ENCODE data around the gene LMBR1.
A peak's percentile ranks its signal among the peaks of the same experiment; 100 is the strongest.

LMBR1 gene

GRCh38 chr7:156669035-156669828 lies 223.8 kb downstream of the LMBR1 start:
- Histone ChIP-seq H3K27ac (ENCODE audit: low read depth, low read length) (no peak overlapping the region), H3K4me3 (ENCODE audit: low read depth, low read length) (no peak overlapping the region), H3K9ac (ENCODE audit: low read length) (no peak overlapping the region), H3K36me3 (ENCODE audit: control insufficient read depth, insufficient read depth, low read length) (peaks cover 7% of the 10 kb centered on the region), H3K4me1 (ENCODE audit: control insufficient read depth, insufficient read depth, low read length) (peaks cover 30% of the 10 kb centered on the region), H3K9me3 (ENCODE audit: control insufficient read depth, insufficient read depth, low read depth, low read length) (no peaks in the 10 kb centered on the region), H3K27me3 (ENCODE audit: control insufficient read depth, insufficient read depth, low read length) (no peaks in the 10 kb centered on the region)

GRCh38 chr7:156668130-156668741 lies 224.7 kb downstream of the LMBR1 start:
- Histone ChIP-seq H3K9me3 (ENCODE audit: control insufficient read depth, insufficient read depth, low read depth, low read length) (no peaks in the 10 kb centered on the region), H3K4me1 (ENCODE audit: control insufficient read depth, insufficient read depth, low read length) (peaks cover 30% of the 10 kb centered on the region), H3K9ac (ENCODE audit: low read length) (no peak overlapping the region), H3K4me3 (ENCODE audit: low read depth, low read length) (no peak overlapping the region), H3K36me3 (ENCODE audit: control insufficient read depth, insufficient read depth, low read length) (peaks cover 7% of the 10 kb centered on the region), H3K27ac (ENCODE audit: low read depth, low read length) (no peak overlapping the region), H3K27me3 (ENCODE audit: control insufficient read depth, insufficient read depth, low read length) (no peaks in the 10 kb centered on the region)

DNA sequence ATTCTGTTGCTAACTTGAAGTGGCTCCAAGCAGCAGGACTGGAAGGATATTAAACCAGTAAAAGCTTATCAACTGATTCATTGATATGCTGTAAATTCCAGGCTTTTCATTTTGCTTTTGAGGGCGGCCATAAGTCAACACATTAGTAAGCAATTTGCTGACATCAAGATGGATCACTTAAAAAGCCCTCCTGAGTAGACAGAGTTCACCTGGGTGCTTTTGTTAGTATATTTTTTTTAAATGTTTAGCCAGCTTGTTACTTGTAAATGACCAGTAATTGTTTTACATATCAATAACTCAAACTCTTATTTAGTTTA lies 225.9 kb downstream of the LMBR1 start:
- Histone ChIP-seq H3K4me3 (ENCODE audit: low read depth, low read length) (no peak overlapping the region), H3K36me3 (ENCODE audit: control insufficient read depth, insufficient read depth, low read length) (no peaks in the 10 kb centered on the region), H3K9ac (ENCODE audit: low read length) (no peak overlapping the region), H3K27ac (ENCODE audit: low read depth, low read length) (no peak overlapping the region), H3K27me3 (ENCODE audit: control insufficient read depth, insufficient read depth, low read length) (no peaks in the 10 kb centered on the region), H3K4me1 (ENCODE audit: control insufficient read depth, insufficient read depth, low read length) (peaks cover 30% of the 10 kb centered on the region), H3K9me3 (ENCODE audit: control insufficient read depth, insufficient read depth, low read depth, low read length) (no peaks in the 10 kb centered on the region)

- Histone ChIP-seq H3K9me3 (ENCODE audit: control insufficient read depth, insufficient read depth, low read depth, low read length) (no peaks in the 10 kb centered on the region), H3K9ac (ENCODE audit: low read length) (no peak overlapping the region), H3K4me3 (ENCODE audit: low read depth, low read length) (no peak overlapping the region), H3K4me1 (ENCODE audit: control insufficient read depth, insufficient read depth, low read length) (peaks cover 30% of the 10 kb centered on the region), H3K27ac (ENCODE audit: low read depth, low read length) (no peak overlapping the region), H3K36me3 (ENCODE audit: control insufficient read depth, insufficient read depth, low read length) (no peaks in the 10 kb centered on the region), H3K27me3 (ENCODE audit: control insufficient read depth, insufficient read depth, low read length) (no peaks in the 10 kb centered on the region)
Measured at GRCh38 chr7:156666368-156667109, 226.4 kb downstream of the LMBR1 start.

DNA sequence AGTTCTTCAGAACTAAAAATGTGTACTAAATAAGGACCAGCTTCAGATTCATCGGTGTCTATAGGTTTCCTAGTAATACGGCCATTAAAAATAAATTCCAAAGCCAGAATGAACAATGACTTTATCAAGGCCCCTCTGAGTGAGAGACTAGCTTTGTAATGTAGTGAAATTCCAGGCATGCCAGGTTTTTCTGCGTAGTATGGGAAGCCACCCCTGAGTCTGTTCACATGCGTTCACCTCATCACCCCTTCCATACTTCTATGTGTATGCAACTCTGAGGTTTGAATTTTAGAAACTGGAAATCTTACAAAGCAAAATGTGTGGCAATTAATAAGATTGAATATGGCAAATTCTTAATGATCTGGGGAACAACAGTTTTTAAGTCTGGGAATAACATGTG lies 227.9 kb downstream of the LMBR1 start:
- Histone ChIP-seq H3K4me1 (ENCODE audit: control insufficient read depth, insufficient read depth, low read length) (peaks cover 30% of the 10 kb centered on the region), H3K9me3 (ENCODE audit: control insufficient read depth, insufficient read depth, low read depth, low read length) (no peaks in the 10 kb centered on the region), H3K36me3 (ENCODE audit: control insufficient read depth, insufficient read depth, low read length) (no peaks in the 10 kb centered on the region)

GRCh38 chr7:156662277-156662676 lies 230.7 kb downstream of the LMBR1 start:
- Histone ChIP-seq H3K9me3 (ENCODE audit: control insufficient read depth, insufficient read depth, low read depth, low read length) (no peaks in the 10 kb centered on the region), H3K9ac (ENCODE audit: low read length) (no peak overlapping the region), H3K27ac (ENCODE audit: low read depth, low read length) (no peak overlapping the region), H3K36me3 (ENCODE audit: control insufficient read depth, insufficient read depth, low read length) (no peaks in the 10 kb centered on the region), H3K27me3 (ENCODE audit: control insufficient read depth, insufficient read depth, low read length) (no peaks in the 10 kb centered on the region), H3K4me3 (ENCODE audit: low read depth, low read length) (no peak overlapping the region), H3K4me1 (ENCODE audit: control insufficient read depth, insufficient read depth, low read length) (peaks cover 26% of the 10 kb centered on the region)

More for the DNA sequence above, 227.9 kb downstream of the LMBR1 start:
- Histone ChIP-seq H3K27ac (ENCODE audit: low read depth, low read length) (peak overlapping the region; percentile 37; the same call in 1 of the 2 replicates), H3K27me3 (ENCODE audit: control insufficient read depth, insufficient read depth, low read length) (no peaks in the 10 kb centered on the region), H3K9ac (ENCODE audit: low read length) (no peak overlapping the region), H3K4me3 (ENCODE audit: low read depth, low read length) (no peak overlapping the region)

- no peak overlapping the region for H3K9ac ChIP-seq (ENCODE audit: low read length)
- H3K4me1 ChIP-seq (ENCODE audit: control insufficient read depth, insufficient read depth, low read length): peaks cover 19% of the 10 kb centered on the region
- H3K27ac ChIP-seq (ENCODE audit: low read depth, low read length): no peak overlapping the region
- H3K27me3 ChIP-seq (ENCODE audit: control insufficient read depth, insufficient read depth, low read length): no peaks in the 10 kb centered on the region
- H3K36me3 ChIP-seq (ENCODE audit: control insufficient read depth, insufficient read depth, low read length): no peaks in the 10 kb centered on the region
- H3K9me3 ChIP-seq (ENCODE audit: control insufficient read depth, insufficient read depth, low read depth, low read length): no peaks in the 10 kb centered on the region
- no peak overlapping the region for H3K4me3 ChIP-seq (ENCODE audit: low read depth, low read length)
Measured at GRCh38 chr7:156661637-156662036, 231.3 kb downstream of the LMBR1 start.

GRCh38 chr7:156659961-156660360 lies 233.0 kb downstream of the LMBR1 start:
- no peaks in the 10 kb centered on the region for H3K36me3 ChIP-seq (ENCODE audit: control insufficient read depth, insufficient read depth, low read length)
- H3K4me3 ChIP-seq (ENCODE audit: low read depth, low read length): no peak overlapping the region
- no peak overlapping the region for H3K27ac ChIP-seq (ENCODE audit: low read depth, low read length)
- H3K9ac ChIP-seq (ENCODE audit: low read length): no peak overlapping the region
- H3K4me1 ChIP-seq (ENCODE audit: control insufficient read depth, insufficient read depth, low read length): peaks cover 2% of the 10 kb centered on the region
- no peaks in the 10 kb centered on the region for H3K27me3 ChIP-seq (ENCODE audit: control insufficient read depth, insufficient read depth, low read length)
- no peaks in the 10 kb centered on the region for H3K9me3 ChIP-seq (ENCODE audit: control insufficient read depth, insufficient read depth, low read depth, low read length)

GRCh38 chr7:156659203-156659602 lies 233.8 kb downstream of the LMBR1 start:
- Histone ChIP-seq H3K27me3 (ENCODE audit: control insufficient read depth, insufficient read depth, low read length) (no peaks in the 10 kb centered on the region), H3K36me3 (ENCODE audit: control insufficient read depth, insufficient read depth, low read length) (no peaks in the 10 kb centered on the region), H3K4me1 (ENCODE audit: control insufficient read depth, insufficient read depth, low read length) (peaks cover 4% of the 10 kb centered on the region; the same call in 1 of the 2 replicates), H3K4me3 (ENCODE audit: low read depth, low read length) (no peak overlapping the region), H3K27ac (ENCODE audit: low read depth, low read length) (no peak overlapping the region), H3K9ac (ENCODE audit: low read length) (no peak overlapping the region), H3K9me3 (ENCODE audit: control insufficient read depth, insufficient read depth, low read depth, low read length) (no peaks in the 10 kb centered on the region)

DNA sequence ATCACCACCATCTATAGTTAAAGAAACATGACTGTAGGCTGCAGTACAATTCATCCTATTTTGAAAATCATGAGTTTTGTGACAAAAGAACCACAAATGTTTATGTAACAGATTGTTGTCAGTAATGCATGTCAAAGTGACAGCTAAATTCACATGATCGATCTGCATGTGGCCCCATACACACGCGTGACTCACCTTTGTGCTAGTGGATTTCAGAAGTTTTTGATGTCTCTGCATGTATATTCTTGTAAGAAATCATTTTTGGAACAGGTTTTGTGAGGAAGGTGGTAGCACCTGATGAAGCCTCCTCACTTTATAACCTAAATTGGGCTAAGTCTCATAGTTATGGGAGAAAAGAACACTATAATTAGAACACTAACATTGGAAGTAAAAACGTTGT lies 235.3 kb downstream of the LMBR1 start:
- no peak overlapping the region for H3K9ac ChIP-seq (ENCODE audit: low read length)
- no peak overlapping the region for H3K4me3 ChIP-seq (ENCODE audit: low read depth, low read length)
- peaks cover 4% of the 10 kb centered on the region; the same call in 1 of the 2 replicates for H3K4me1 ChIP-seq (ENCODE audit: control insufficient read depth, insufficient read depth, low read length)
- no peaks in the 10 kb centered on the region for H3K27me3 ChIP-seq (ENCODE audit: control insufficient read depth, insufficient read depth, low read length)
- no peaks in the 10 kb centered on the region for H3K9me3 ChIP-seq (ENCODE audit: control insufficient read depth, insufficient read depth, low read depth, low read length)
- no peak overlapping the region for H3K27ac ChIP-seq (ENCODE audit: low read depth, low read length)
- H3K36me3 ChIP-seq (ENCODE audit: control insufficient read depth, insufficient read depth, low read length): no peaks in the 10 kb centered on the region

DNA sequence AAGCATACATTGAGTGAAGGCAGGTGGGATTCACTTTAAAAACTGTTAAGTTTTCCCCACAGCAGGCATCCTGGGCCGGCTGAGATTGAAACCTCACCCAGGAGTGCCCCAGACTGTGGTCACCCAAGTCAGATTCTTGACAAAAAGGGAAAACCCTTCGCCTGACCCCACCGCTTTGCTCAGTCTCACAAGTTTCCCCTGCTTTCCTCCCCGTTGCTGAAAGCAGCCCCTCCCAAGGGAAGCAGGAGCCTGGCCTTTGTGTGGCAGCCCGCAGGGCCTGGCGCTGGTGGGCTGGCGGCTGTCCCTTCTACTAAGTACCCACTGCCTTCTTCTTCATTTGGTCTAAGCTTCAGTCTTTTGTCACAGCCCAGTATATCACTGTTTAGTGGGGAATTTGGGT lies 236.4 kb downstream of the LMBR1 start:
- H3K27me3 ChIP-seq (ENCODE audit: control insufficient read depth, insufficient read depth, low read length): no peaks in the 10 kb centered on the region
- H3K9ac ChIP-seq (ENCODE audit: low read length): no peak overlapping the region
- no peaks in the 10 kb centered on the region for H3K36me3 ChIP-seq (ENCODE audit: control insufficient read depth, insufficient read depth, low read length)
- peaks cover 4% of the 10 kb centered on the region; the same call in 1 of the 2 replicates for H3K4me1 ChIP-seq (ENCODE audit: control insufficient read depth, insufficient read depth, low read length)
- H3K4me3 ChIP-seq (ENCODE audit: low read depth, low read length): no peak overlapping the region
- no peak overlapping the region for H3K27ac ChIP-seq (ENCODE audit: low read depth, low read length)
- no peaks in the 10 kb centered on the region for H3K9me3 ChIP-seq (ENCODE audit: control insufficient read depth, insufficient read depth, low read depth, low read length)

Measured in HUES6 (cell line).